Measurements from ENCODE around the gene USO1.

GRCh38 chr4:75781305-75781704 is 56.9 kb downstream of the USO1 start:
- TF ChIP-seq CTCF (IDR thresholded peaks at IDR 0.05) (no peak), POLR2AphosphoS5 (IDR thresholded peaks at IDR 0.05) (no peak), POLR2A (IDR thresholded peaks at IDR 0.05) (no peak)

All from prostate gland (tissue), 2 donors.